Endothelial cell of umbilical vein (primary cell): ENCODE data around the gene SNAPC4.

Source experiments
- CTCF ChIP-seq, 2 donors: IDR thresholded peaks; 1 replicate in 1 of 2; 2 replicates in 1 of 2; pipeline ENCODE4 v1.5.1; 2011; ENCODE audit warnings: low read length in 2 of 2, mild to moderate bottlenecking in 2 of 2, moderate library complexity in 2 of 2, control low read depth in 1 of 2, inconsistent platforms in 1 of 2, low read depth in 1 of 2; ENCODE audit not compliant: insufficient read depth in 1 of 2; ENCODE audit errors: extremely low read depth in 1 of 2
- EZH2 ChIP-seq: IDR thresholded peaks from 2 replicates; pipeline ENCODE4 v1.6.1; 2012; ENCODE audit warnings: borderline replicate concordance, low read depth, mild to moderate bottlenecking, moderate library complexity, low read length, inconsistent platforms; ENCODE audit not compliant: severe bottlenecking
- POLR2A ChIP-seq: IDR thresholded peaks from 2 replicates; pipeline ENCODE4 v1.6.1; 2012; ENCODE audit warnings: low read depth, mild to moderate bottlenecking, control low read depth, low read length
- POLR2AphosphoS5 ChIP-seq: IDR thresholded peaks from 2 replicates; pipeline ENCODE4 v1.6.1; 2012; ENCODE audit warnings: low read depth, mild to moderate bottlenecking, control low read depth, low read length, moderate library complexity; ENCODE audit not compliant: insufficient read depth

GRCh38 chr9:136381311-136381710, 18.7 kb downstream of the SNAPC4 start:
- TF ChIP-seq EZH2 (no peak), CTCF (IDR thresholded peaks at IDR 0.05; ENCODE audit: extremely low read depth in 1 of 2, insufficient read depth in 1 of 2, low read depth in 1 of 2, low read length in 2 of 2) (no peak), POLR2A (no peak), POLR2AphosphoS5 (no peak)
